NCI-H345 treated with DMSO at 0.1 percent for 48 hours (cell line): ENCODE results near the gene EDEM1.
A peak's percentile ranks its signal among the peaks of the same experiment; 100 is the strongest.
"Not testable (repeated sequence)": the region's sequence is repeated elsewhere in the genome, so short reads cannot be mapped to it uniquely, and the experiment has no call there.

Experiments used
- DNase-seq: peaks from one replicate; lab custom pipeline; 2025; ENCODE audit not compliant: unreplicated experiment; lab: John Stamatoyannopoulos, UW

EDEM1 gene

DNA sequence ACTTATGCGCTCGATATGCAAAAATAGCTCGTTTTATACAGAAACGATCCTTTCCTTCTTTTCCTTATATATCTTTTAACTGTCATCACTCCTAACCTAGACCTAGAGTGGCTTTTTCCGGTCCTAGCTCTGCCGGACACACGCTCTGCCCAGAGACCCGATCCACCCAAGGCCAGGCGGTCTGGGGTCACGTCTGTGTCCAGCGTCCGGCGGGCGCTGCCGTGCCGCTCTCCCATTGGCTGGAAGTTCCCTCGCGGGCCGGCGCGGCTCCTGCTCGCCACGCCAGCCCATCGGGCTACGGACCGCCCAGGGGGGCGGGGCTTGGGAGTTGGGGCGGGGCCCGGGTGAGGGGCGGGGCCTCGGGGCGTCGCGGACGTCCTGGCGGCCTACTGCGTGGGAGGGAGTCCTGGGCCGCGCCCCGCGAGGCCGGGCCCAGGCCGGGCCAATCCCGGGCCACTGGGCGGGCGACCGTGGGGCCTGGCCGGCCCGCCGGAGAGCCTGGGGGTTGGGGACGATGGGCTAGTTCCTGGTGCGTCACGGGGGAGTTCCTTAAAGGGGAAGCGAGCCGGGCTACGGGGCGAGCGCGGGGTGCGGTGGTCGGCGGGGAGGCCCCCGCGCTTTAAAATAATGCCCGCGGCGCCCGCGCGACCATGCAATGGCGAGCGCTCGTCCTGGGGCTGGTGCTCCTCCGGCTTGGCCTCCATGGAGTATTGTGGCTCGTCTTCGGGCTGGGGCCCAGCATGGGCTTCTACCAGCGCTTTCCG lies at the start of gene EDEM1:
EDEM1 (plus strand) TSS at position 552 of the 764 bp plus-strand sequence; CDS start at position 651, 99 bp downstream.
- peak; percentile 50 for DNase-seq

DNA sequence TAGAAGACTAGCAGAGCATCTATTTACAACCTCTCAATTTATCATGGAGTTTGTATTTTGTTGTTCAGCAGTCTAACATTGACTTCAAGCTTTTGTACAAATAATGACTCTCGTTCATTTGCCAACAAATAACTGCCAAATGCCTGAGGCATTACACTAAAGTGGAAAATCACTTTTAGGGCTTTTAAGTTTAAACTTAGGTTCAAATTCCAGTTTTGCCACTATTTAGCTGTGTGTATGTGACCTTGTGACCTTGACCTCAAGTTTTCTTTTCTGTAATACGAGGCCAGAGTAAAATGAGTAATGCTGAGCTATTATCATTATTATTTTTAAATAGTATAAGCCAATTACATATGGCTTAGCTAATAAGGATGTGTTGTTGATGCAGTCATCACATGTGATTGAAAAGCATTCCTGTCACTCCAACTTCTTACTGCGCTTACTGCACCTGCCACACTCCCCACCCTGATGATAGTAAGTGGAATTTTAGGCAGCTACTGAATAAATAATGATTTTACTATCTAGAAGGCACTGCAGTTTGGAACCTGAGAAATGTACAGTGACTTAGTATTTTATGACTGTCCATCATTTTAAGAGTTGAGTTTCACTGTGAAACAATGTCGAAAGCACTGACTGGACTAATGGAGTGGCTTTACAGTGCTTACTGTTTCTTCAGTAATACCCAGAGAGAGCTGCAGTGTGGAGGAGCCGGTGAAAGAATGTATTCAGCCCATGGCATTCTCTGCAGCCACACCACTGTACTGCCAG lies 49.1 kb upstream of the EDEM1 start:
- no peak for DNase-seq

DNA sequence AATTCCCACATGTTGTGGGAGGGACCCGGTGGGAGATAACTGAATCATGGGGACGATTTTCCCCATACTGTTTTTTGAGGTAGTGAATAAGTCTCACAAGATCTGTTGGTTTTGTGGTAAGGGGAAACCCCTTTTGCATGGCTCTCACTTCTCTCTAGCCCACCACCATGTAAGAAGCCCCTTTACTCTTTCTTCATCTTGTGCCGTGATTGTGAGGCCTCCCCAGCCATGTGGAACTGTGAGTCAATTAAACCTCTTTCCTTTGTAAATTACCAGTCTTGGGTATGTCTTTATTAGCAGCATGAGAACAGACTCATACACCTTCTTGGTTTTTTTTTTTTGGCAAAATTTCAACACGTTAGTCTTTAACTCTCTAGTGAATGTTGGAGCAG lies 47.3 kb upstream of the EDEM1 start:
- DNase-seq, result no peak

DNA sequence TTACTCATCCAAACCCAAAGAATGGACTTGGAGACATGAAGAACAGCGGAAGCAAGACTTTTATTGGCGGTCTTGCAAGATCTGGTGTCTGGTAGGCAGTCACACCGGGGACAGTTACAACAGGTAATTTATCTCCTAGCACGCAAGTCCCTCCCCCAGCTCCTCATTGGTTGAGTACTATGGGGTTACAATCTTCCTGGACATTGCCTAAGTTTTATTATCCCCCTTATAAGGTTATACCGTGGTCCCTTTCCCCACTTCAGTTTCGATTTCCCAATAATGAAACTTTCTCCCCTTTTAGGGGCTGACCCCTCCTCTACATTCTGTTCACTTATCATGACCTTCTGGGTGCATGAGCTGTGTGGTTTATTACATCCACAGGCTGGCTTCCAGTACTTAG lies 46.7 kb upstream of the EDEM1 start:
- DNase-seq, result no peak

DNA sequence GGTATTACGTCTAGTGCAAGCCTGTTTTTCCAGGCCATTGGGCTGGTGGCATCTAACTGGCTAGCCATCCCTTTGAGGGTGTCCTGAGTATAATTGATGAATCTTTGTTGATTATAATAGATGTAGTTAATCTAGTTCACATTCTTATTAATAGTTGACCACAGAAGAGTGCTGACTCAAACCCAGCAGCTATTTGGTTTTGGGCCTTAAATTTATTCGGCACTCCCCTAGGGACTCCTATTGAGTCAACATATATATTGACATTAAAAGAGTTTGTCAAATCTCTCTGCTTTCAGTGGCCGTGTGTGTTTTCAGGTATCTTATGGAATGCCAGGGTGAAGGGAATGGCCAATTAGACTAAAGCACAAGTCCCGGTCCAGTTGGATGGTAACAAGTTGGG lies 45.7 kb upstream of the EDEM1 start:
- DNase-seq, result no peak

DNA sequence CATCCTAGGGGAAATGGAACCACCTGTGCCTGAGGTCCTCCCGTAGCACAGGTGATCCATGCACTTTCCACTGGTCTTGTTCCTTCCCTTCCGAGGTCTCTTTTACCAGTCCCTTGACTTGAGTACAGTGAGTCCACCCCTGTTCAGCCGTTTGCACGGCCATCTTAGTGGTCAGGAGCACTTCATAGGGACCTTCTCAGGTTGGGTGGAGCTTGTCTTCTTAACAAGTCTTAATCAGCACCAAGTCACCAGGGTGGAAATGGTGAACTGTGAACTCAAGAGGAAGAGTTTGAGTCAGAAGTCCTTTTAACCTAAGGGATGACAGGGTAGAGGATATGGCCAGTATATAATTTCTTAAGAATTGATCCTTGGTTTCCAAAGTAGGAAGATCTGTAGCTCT lies 44.0 kb upstream of the EDEM1 start:
- no peak for DNase-seq

DNA sequence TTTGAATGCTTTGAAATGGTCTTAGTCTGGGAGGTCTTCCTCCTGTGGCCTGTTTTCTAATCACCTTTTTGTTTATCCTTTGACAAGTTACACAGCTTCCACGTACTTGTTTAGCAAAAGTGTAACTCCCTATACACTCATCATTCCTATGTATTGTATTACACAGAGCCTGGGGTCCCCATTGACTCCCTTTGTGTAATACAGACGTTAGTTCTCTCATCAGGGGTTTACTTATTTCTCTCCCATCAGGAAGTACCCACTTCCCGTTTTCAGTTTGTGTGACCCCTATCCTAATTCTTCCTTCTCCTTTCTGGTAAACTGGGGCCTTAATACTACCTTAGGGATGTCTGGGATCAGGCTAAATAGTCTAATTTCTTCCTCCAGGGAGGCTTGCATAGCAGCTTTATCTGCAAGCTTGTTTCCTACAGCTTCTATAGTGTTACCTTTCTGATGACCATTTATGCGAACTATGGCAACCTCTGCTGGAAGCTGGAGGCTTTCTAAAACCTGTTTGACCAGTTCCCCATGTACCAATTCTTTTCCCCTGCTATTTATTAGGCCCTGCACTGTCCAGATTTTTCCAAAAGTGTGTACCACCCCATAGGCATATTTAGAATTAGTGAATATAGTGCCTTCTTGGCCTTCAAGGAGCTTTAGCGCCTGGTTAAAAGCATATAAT lies 43.1 kb upstream of the EDEM1 start:
- DNase-seq, result no peak

DNA sequence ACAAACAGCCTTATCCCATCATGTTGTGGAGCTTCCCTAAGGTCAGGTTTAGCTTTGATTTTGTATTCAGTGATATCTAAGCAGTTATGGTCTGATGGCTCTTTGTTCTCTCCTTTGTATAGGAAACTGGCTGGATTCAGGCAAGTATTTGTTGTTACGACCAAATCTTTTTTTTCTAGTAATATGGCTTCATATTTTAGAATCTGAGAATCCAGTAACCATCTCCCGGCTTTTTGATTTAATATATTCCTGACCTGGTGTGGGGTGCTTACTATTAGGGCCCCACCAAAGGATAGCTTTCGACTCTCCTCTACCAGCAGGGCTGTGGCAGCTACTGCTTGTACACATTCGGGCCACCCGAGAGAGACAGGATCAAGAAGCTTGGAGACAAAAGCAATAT lies 42.4 kb upstream of the EDEM1 start:
- no peak for DNase-seq

DNA sequence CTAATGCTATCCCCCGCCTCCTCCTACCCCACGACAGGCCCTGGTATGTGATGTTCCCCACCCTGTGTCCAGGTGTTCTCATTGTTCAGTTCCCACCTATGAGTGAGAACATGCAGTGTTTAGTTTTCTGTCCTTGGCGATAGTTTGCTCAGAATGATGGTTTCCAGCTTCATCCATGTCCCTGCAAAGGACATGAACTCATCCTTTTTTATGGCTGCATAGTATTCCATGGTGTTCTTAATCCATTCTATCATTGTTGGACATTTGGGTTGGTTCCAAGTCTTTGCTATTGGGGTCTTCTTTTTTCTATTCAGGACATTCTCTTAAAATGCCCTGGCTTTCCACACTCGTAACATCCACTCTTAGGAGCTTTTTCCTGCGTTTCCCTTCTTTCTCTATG lies 40.4 kb upstream of the EDEM1 start:
- not testable (repeated sequence) for DNase-seq

DNA sequence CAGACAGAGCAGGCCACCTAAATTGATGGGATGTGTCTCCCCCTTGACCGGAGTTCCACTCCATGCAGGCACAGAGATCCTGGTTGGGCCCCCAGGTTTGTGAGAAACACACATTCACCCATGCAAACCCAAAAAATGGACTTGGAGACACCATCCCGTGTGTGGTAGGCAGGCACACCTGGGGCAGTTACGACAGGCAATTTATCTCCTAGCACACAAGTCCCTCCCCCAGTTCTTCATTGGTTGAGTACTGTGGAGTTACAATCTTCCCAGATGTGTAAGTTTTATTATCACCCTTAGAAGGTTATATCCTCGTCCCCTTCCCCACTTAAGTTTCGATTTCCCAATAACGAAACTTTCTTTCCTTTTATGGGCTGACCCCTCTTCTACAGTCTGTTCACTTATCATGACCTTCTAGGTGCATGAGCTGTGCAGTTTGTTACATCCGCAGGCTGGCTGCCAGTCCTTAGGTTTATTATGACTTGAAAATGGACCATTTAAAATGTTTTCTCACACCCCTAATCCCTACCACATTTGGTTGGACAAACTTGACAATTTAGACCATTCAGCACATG lies 38.1 kb upstream of the EDEM1 start:
- no peak for DNase-seq

DNA sequence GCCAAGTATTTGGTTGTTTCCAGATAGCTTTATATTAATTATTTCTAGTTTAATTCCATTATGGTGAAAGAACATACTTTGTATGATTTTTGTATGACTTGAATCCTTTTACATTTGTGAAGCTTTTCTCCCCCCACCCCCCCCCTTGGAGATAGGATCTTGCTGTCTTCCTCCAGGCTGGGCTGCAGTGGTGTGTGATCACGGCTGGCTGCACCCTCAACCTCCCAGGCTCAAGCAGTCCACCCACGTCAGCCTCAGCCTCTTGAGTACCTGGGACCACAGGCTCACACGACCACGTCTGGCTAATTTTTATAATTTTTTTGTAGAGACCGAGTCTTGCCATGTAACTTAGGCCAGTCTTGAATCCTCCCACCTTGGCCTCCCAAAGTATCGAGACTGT lies 35.9 kb upstream of the EDEM1 start:
- DNase-seq, result no peak

DNA sequence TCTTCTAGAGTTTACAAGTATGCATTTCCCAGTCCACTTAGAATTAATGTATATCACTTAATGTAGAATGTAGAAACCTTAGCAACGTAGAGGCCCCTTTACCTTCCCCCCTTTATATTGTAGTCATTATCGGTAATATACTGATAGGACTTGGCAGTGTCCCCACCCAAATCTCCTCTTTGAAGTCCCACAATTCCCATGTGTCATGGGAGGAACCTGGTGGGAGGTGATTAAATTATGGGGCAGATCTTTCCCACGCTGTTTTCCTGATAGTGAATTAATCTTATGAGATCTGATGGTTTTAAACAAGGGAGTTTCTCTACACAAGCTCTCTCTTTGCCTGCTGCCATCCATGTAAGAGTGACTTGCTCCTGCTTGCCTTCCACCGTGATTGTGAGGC lies 34.4 kb upstream of the EDEM1 start:
- DNase-seq, result no peak

DNA sequence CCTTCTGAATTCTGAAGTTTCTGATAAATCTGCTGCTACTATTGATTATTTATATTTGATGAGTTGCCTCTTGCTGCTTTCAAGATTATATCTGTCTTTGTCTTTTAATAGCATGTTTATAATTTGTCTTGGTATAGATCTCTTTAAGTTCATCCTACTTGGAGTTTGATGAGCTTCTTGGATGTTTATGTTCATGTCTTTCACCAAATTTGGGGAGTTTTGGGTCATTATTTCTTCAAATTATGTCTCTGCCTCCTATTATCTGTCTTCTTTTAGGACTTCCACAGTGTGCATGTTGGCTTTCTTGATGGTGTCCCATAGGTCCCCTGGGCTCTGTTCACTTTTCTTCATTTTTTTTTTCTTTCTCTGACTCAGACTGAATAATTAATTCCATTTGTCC lies 32.3 kb upstream of the EDEM1 start:
- DNase-seq, result no peak

DNA sequence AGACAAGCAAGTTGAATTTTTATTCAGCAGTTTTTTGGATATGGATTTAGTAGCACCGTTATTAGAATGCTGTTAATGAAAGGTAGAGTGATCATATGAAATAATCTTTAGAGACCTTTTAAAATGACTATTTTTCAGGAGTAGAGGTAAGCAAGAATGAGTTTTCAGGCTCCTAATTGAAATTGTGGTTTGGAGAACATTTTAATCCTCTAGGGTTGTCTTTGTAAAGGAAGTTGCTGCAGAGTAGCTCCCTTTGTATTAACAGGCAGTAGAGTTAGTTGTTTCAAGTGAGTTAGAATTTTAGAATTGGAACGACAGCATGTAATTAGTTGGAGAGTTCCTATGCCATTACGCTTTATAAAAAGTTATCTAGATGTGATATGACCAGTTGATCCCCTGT lies 27.2 kb upstream of the EDEM1 start:
- DNase-seq, result no peak

DNA sequence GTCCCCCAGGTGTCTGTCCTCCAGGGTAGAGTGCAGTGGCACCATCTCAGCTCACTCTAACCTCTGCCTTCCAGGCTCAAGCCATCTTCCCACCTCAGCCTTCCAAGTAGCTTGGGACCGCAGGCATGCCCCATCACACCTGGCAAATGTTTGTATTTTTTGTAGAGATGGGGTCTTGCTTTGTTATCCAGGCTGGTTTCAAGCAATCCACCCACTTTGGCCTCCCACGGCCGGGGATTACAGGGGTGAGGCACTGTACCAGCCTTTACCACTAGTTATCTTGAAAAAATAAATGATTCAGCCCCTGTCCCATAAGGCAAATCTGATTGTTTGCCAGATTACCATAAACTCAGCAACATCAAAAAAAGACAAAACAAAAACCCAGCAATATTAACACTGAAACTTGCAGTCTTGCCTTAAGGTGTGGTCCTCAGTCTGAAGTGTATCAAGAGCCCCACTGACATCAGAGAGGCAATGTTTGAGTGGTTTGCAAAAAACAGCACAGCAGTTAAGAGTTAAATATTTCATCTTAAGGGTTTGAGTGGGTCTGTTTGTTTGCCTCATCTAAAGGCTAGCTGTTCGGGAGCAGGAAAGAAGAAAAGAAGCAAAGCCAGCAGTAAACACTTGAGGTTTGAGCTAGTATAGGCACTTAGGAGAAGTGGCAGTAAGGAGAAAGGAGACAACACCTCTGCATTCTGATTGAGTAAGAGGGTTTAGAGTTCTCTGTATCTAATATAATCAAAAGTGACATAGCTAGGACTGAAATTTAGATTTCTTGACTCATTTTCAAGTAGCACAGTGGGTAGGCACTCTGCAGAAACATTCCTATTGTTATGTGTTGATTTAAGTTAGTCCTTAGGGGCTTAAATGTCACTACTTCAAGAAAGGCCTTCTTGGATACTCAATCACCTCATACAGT lies 26.3 kb upstream of the EDEM1 start:
- no peak for DNase-seq

DNA sequence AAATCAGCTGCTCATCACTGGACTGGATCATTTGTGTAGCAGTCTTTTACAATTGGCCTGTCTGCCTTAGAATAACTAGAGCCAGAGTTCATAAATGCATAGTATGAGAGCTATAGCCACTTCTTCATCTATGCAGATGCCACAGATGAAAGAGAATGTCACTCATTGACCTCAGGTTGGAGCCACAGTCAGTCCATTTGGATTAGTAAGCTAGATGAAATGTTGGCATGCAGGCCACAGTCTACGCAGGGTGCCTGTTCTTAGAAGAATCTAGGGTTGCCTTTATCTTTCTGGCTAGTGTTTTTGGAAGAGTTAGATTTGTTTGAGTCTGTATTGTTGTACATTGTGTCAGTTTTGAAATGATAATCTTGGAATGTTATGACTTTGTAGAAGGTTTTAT lies 25.4 kb upstream of the EDEM1 start:
- DNase-seq, result no peak

DNA sequence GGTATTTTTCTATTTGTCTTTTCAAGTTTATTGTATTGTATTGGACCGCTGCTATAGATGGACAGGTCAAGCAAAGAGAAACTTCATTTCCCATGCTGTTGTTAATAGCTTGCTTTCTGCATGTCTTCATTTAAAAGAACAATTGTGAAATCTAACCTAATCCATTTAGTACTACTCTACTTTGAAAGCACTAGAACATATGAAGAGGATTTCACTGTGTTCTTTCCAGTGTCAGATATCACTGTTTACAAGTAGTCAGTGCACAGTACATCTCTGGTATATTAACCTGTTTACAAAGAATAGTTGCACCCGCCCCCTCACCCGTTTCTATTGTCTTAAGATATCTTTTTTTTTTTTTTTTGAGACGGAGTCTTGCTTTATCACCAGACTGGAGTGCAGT lies 21.8 kb upstream of the EDEM1 start:
- no peak for DNase-seq

DNA sequence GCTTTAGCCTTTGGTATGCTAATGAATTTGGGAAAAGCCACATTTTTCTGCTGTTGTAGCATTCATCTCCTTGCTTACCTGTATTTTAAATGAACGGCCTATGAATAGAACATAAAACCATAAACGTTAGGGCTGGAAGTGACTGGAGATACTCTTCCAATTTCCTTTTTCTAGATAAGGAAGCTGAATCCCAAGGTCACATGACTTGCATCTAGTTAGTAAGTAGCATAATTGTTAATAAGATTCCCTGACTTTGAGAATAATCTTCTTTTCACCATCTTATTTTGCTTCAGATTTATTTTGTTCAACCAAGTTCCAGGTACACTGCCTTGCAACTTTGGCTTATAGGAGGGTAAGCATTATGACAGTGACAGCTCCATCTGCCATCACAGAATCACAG lies 20.7 kb upstream of the EDEM1 start:
- no peak for DNase-seq

DNA sequence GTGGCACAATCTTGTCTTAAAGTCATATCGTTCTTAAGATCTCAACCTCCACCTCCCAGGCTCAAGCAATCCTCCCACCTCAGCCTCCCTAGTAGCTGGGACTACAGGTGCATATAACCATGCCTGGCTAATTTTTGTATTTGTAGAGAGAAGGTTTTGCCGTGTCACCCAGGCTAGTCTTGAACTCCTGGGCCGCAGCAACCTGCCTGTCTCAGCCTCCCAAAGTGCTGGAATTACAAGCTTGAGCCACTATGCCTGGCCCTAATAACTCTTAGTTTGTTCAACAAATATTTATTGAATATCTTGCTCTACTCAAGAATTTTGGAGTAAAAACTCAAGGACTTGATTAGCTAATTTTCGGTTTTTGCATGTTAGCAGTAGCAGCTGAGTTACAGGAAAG lies 19.4 kb upstream of the EDEM1 start:
- DNase-seq, result no peak

DNA sequence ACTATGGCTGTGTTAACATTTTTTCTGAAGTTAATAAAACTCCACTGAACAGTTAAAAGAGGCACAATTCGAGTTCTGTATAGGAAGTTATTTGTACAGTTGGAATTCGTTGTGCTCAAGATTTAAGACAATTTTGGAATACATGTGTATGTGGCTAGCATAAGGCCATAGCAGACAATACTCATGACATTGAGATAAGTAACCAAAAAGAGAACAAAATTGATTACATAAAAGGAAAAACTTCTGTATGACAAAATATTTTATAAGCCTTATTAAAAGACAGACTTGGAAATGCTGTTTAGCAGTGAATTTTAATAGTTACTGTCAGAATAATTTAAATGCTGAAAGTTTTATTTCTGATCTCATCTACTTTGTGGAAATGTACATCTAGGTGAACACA lies 17.7 kb upstream of the EDEM1 start:
- DNase-seq, result no peak

DNA sequence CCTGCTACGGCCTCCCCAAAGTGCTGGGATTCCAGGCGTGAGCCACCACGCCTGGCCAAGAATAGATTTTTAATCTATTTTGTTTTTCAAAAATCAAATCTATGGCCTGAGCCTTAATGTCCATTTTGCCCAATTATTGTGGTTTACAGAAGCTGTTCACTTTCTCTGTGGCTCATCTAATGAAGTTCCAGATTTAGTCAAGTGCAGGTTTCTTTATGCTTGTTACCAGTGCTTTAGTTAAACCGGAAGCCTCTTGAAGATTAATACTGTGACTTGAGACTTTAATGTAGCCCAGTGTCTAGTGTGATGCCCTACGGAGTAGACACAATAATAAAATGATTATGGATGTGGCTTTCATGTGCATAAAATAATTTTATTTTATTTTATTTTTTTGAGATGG lies 16.5 kb upstream of the EDEM1 start:
- DNase-seq, result no peak
